GM12878 (cell line): ENCODE data around the gene KCNQ1. TPM values are rescaled to one million over a fixed set of nuclear protein-coding genes. Genes with fewer than 3 reads are reported as not detected.

Source experiments
- ATAC-seq: fragments of 200-7000 bp; cut with Tn5 transposase; 3 replicates; pipeline ENCODE4 v1.9.1; 2020; ENCODE audit warnings: mild to moderate bottlenecking, moderate library complexity
- BruUV-seq: library from RNA; stranded (reverse); fragments of 400-500 nt; replicated peaks from 2 replicates; lab custom pipeline; 2021; lab: Mats Ljungman, UMichigan
- CTCF ChIA-PET: fragments of 300-600 bp; sonication (Branson Sonifier 250); formaldehyde crosslinking; extraction: SDS; loops from one replicate; lab custom pipeline; 2021; ENCODE audit warnings: inconsistent platforms; lab: Yijun Ruan, JAX
- POLR2A ChIA-PET: fragments of 350-600 bp; formaldehyde crosslinking; extraction: SDS; loops from one replicate; lab custom pipeline; 2021; ENCODE audit warnings: inconsistent platforms; lab: Charles Lee
- RAD21 ChIA-PET: fragments of 300-600 bp; sonication (Branson Sonifier 250); formaldehyde crosslinking; loops from one replicate; lab custom pipeline; 2023; ENCODE audit warnings: antibody characterized with exemption; ENCODE audit not compliant: unreplicated experiment; lab: Charles Lee
- SMC1A ChIA-PET: fragments of 300-600 bp; sonication (Branson Sonifier 250); formaldehyde crosslinking; loops from one replicate; lab custom pipeline; 2023; ENCODE audit not compliant: unreplicated experiment, uncharacterized antibody; lab: Charles Lee
- DNase-seq: peaks from one replicate; pipeline ENCODE4 v3.0.0-alpha.2; 2011; ENCODE audit warnings: low read depth, low spot score
- FAIRE-seq: peaks from 3 replicates; lab custom pipeline; 2011; peaks lifted over from hg19 to GRCh38; lab: Jason Lieb, UNC
- H2AFZ ChIP-seq: 2 replicates; pipeline ENCODE4 v1.6.0; 2011; ENCODE audit warnings: low read depth, low read length, control low read depth; ENCODE audit not compliant: control insufficient read depth
- H3K27ac ChIP-seq: 2 replicates; pipeline ENCODE4 v1.5.1; 2011; ENCODE audit warnings: control low read depth; ENCODE audit not compliant: control insufficient read depth, insufficient read depth
- H3K27me3 ChIP-seq, 2 experiments: replicated peaks in 1 of 2; 2 replicates each; pipeline versions ENCODE4 v1.6.0 to v1.6.1; 2011; ENCODE audit warnings: low read length in 1 of 2; ENCODE audit not compliant: control insufficient read depth in 2 of 2, insufficient read depth in 2 of 2
- H3K36me3 ChIP-seq, 2 experiments: 2 replicates each; pipeline ENCODE4 v1.5.1; 2011; ENCODE audit warnings: low read length in 1 of 2; ENCODE audit not compliant: control insufficient read depth in 2 of 2, insufficient read depth in 2 of 2
- H3K4me1 ChIP-seq: 2 replicates; pipeline ENCODE4 v1.6.1; 2011; ENCODE audit warnings: mild to moderate bottlenecking, low read length, moderate library complexity, mixed read lengths; ENCODE audit not compliant: control insufficient read depth, insufficient read depth
- H3K4me2 ChIP-seq: 2 replicates; pipeline ENCODE4 v1.6.0; 2011; ENCODE audit warnings: control low read depth; ENCODE audit not compliant: control insufficient read depth, insufficient read depth
- H3K4me3 ChIP-seq: fragments of 200-600 bp; sonication (generic); 2 replicates; pipeline ENCODE4 v1.5.1; 2016
- H3K79me2 ChIP-seq: 2 replicates; pipeline ENCODE4 v1.6.0; 2011; ENCODE audit warnings: low read length; ENCODE audit not compliant: control insufficient read depth, insufficient read depth
- H3K9ac ChIP-seq: 2 replicates; pipeline ENCODE4 v1.8.0; 2011; ENCODE audit warnings: low read length, control low read depth, mixed read lengths; ENCODE audit not compliant: control insufficient read depth, insufficient read depth
- H3K9me3 ChIP-seq: replicated peaks from 3 replicates; pipeline ENCODE4 v1.5.1; 2011; ENCODE audit warnings: mild to moderate bottlenecking, low read length; ENCODE audit not compliant: control insufficient read depth, insufficient read depth
- H4K20me1 ChIP-seq: 2 replicates; pipeline ENCODE4 v1.6.0; 2011; ENCODE audit not compliant: control insufficient read depth, insufficient read depth
- ASH2L ChIP-seq: fragments of 300-600, 200-600 bp; sonication (generic); IDR thresholded peaks from 2 replicates; pipeline ENCODE4 v1.6.1; 2017; ENCODE audit warnings: low read depth, mild to moderate bottlenecking, borderline replicate concordance
- FOS ChIP-seq: IDR thresholded peaks from 3 replicates; pipeline ENCODE4 v1.6.1; 2011; ENCODE audit warnings: borderline replicate concordance; ENCODE audit not compliant: insufficient read length; ENCODE audit errors: extremely low read depth
- IRF3 ChIP-seq: fragments of 450-650 bp; IDR thresholded peaks from 2 replicates; pipeline ENCODE4 v1.6.1; 2014; ENCODE audit warnings: mild to moderate bottlenecking
- IRF5 ChIP-seq: fragments of 450-650 bp; IDR thresholded peaks from 2 replicates; pipeline ENCODE4 v1.6.1; 2017; ENCODE audit warnings: borderline replicate concordance
- SREBF1 ChIP-seq: IDR thresholded peaks from 2 replicates; pipeline ENCODE4 v1.6.1; 2012; ENCODE audit warnings: mild to moderate bottlenecking, low read length
- STAT3 ChIP-seq: IDR thresholded peaks from 2 replicates; pipeline ENCODE4 v1.6.1; 2011; ENCODE audit warnings: low read depth, low read length, improper control_type of control experiment
- WRNIP1 ChIP-seq: IDR thresholded peaks from 2 replicates; pipeline ENCODE4 v1.6.1; 2011; ENCODE audit warnings: low read depth, low read length, improper control_type of control experiment, borderline replicate concordance
- YY1 ChIP-seq: IDR thresholded peaks from 2 replicates; pipeline ENCODE4 v1.6.1; 2011; ENCODE audit warnings: low read depth, mild to moderate bottlenecking, low read length
- ZBTB11 ChIP-seq: fragments of 450-650 bp; formaldehyde crosslinking; IDR thresholded peaks from 2 replicates; pipeline ENCODE4 v1.5.0; 2022; ENCODE audit warnings: mild to moderate bottlenecking, missing genetic modification characterization
- WGBS: methylation state at CpG from one replicate; pipeline ENCODE4 v1.1.6; 2016; ENCODE audit warnings: low lambda C conversion rate; ENCODE audit not compliant: insufficient replicate concordance, insufficient coverage; ENCODE audit errors: missing lambda C conversion rate; 5-methylcytosine and 5-hydroxymethylcytosine counted together
- in situ Hi-C: fragments of 300-500 bp; cut with MboI; formaldehyde crosslinking; loops from 9 replicates; pipeline ENCODE4 v1.14.3; 2018; ENCODE audit warnings: mixed read lengths
- intact Hi-C: fragments of 100-400 bp; cut with micrococcal nuclease; formaldehyde crosslinking; loops from one replicate; pipeline ENCODE4 v1.14.2; 2022; ENCODE audit not compliant: unreplicated experiment
- polyA plus RNA-seq, 11 experiments: library from polyadenylated mRNA; depleted of rRNA in 4 of 11; unstranded in 6 of 11; stranded (reverse) in 5 of 11; fragments of >200 nt; fragmentation: Nextera tagmentation in 4 of 11; fragmentation: Illumina TruSeq in 1 of 11; extraction: Ambion mirVana in 4 of 11; extraction: Trizol in 1 of 11; gene quantifications; 1 replicate in 1 of 11; 2 replicates in 10 of 11; pipeline versions ENCODE4 v1.2.1 to v1.2.3, GENCODE V29; 2011 to 2016; ENCODE audit warnings: inconsistent platforms in 2 of 11, missing spikeins in 2 of 11, low read depth in 1 of 11
- total RNA-seq, 4 experiments: library from RNA; depleted of rRNA in 3 of 4; stranded (reverse); fragments of >200 nt in 3 of 4; fragmentation: Illumina TruSeq in 1 of 4; extraction: Trizol in 1 of 4; gene quantifications; 2 replicates each; pipeline versions ENCODE4 v1.2.1 to v1.2.3, GENCODE V29; 2013 to 2021

KCNQ1 gene
- total and polyA plus RNA-seq, 10 of the 15 experiments (the other 5 are each of a cell fraction or from before 2014, with no cell fraction given): 0.03 to 0.15 (median 0.12) TPM; not detected in 7

- Histone ChIP-seq H3K27me3 (no peaks in the 10 kb centered on the region; a peak in 2 of 4 replicates), H3K4me1 (no peaks in the 10 kb centered on the region), H4K20me1 (no peaks in the 10 kb centered on the region), H3K4me3 (no peak overlapping the region), H3K4me2 (no peak overlapping the region), H3K36me3 (no peaks in the 10 kb centered on the region), H3K9me3 (no peaks in the 10 kb centered on the region), H3K9ac (no peak overlapping the region), H3K27ac (no peak overlapping the region), H3K79me2 (no peaks in the 10 kb centered on the region), H2AFZ (no peak overlapping the region)
- DNase-seq: no peak
- no TSS peak for BruUV-seq
- 49% methylated on average over 16 of the region's 16 CpGs for WGBS
- no peak for ATAC-seq
- TF ChIP-seq ZBTB11 (CRISPR knock-in tag) (no peak), FOS (no peak), IRF3 (no peak), STAT3 (no peak), WRNIP1 (no peak), SREBF1 (no peak), ASH2L (no peak), YY1 (no peak), IRF5 (no peak)
- ChIA-PET RAD21 (no interaction called here), POLR2A (no interaction called here), SMC1A (no interaction called here), CTCF (no interaction called here)
- in situ Hi-C loops (no loop called here), intact Hi-C loops (no loop called here)
- FAIRE-seq: no peak
Observed at GRCh38 chr11:2547806-2548205, 103.0 kb downstream of the KCNQ1 start.
